ENCODE data around the gene VASP. TPM values are rescaled to one million over a fixed set of nuclear protein-coding genes. Genes with fewer than 3 reads are reported as not detected.

Gene VASP
- total and polyA plus RNA-seq, 2 experiments from 2014 or later: 60.3 to 147 TPM

DNA sequence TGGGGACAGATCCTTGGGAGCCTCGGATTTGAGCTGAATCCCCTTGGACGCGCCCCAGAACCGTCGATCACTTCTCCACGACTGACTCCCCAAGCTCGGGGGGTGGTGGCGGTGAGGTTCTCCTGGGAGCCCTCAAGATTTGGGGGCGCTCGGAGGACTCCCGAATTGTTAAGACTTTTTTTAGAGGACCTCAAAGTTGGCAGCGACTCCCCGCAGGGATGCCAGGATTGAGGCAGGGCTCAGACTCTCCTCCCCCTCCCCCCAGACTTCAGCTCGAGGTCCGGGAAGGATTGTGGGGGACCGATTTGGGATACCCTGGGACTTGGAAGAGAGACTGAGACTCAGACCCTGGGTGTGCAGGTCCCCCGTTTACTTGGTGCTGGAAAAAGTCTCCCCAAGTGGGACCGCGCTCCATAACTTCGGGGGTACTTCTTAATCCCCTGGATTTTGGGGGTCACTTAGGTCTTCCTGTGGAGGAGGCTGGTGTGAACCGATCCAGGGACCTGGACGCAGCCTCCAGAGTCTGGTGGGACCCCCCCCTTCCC, 665 bp downstream of the VASP start:
- H3K27me3 ChIP-seq (ENCODE audit: insufficient read depth): no peaks in the 10 kb centered on the region
- peak; percentile 70 for DNase-seq (ENCODE audit: low spot score)
- H3K4me2 ChIP-seq: peak overlapping the region; percentile 95
- Mint-ChIP-seq H3K36me3 (ENCODE audit: low read depth) (peaks cover 12% of the 10 kb centered on the region), H3K27me3 (ENCODE audit: insufficient read depth, low read depth, poor library complexity) (peaks cover 8% of the 10 kb centered on the region), H3K4me1 (peaks cover 15% of the 10 kb centered on the region), H3K4me3 (peak overlapping the region; percentile 88), H3K9me3 (no peaks in the 10 kb centered on the region; the same call in 2 of the 3 replicates), H3K27ac (peak overlapping the region; percentile 87; the same call in 1 of the 2 replicates)
- no peaks in the 10 kb centered on the region for H3K9me2 ChIP-seq (ENCODE audit: insufficient read depth)
- peaks cover 11% of the 10 kb centered on the region for H3F3A ChIP-seq (replicated peaks; ENCODE audit: low read depth)
- H3K4me1 ChIP-seq (ENCODE audit: insufficient read depth): peaks cover 18% of the 10 kb centered on the region
- no peaks in the 10 kb centered on the region; the same call in 1 of the 2 replicates for H3K36me3 ChIP-seq (ENCODE audit: insufficient read depth)
- H3K4me3 ChIP-seq: peak overlapping the region; percentile 99
- TF ChIP-seq, protein P1, sequence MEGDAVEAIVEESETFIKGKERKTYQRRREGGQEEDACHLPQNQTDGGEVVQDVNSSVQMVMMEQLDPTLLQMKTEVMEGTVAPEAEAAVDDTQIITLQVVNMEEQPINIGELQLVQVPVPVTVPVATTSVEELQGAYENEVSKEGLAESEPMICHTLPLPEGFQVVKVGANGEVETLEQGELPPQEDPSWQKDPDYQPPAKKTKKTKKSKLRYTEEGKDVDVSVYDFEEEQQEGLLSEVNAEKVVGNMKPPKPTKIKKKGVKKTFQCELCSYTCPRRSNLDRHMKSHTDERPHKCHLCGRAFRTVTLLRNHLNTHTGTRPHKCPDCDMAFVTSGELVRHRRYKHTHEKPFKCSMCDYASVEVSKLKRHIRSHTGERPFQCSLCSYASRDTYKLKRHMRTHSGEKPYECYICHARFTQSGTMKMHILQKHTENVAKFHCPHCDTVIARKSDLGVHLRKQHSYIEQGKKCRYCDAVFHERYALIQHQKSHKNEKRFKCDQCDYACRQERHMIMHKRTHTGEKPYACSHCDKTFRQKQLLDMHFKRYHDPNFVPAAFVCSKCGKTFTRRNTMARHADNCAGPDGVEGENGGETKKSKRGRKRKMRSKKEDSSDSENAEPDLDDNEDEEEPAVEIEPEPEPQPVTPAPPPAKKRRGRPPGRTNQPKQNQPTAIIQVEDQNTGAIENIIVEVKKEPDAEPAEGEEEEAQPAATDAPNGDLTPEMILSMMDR (conservative IDR thresholded peaks at IDR 0.05; ENCODE audit: low read depth in 2 of 2): no peak
- TF ChIP-seq NANOG (IDR thresholded peaks at IDR 0.05; ENCODE audit: borderline replicate concordance) (no peak), STAT1 (IDR thresholded peaks at IDR 0.05; ENCODE audit: unreplicated experiment) (no peak), JUNB (IDR thresholded peaks at IDR 0.05; ENCODE audit: unreplicated experiment) (no peak), ZNF114 (CRISPR knock-in tag; IDR thresholded peaks at IDR 0.05) (no peak), POLR2AphosphoS5 (IDR thresholded peaks at IDR 0.05; ENCODE audit: low read depth) (no peak), EZH2phosphoT487 (IDR thresholded peaks at IDR 0.05; ENCODE audit: unreplicated experiment) (no peak), CREB1 (CRISPR knock-in tag; IDR thresholded peaks at IDR 0.05; ENCODE audit: low read depth) (no peak), ZNF331 (CRISPR knock-in tag; IDR thresholded peaks at IDR 0.05; ENCODE audit: low read depth) (no peak), EZH2 (IDR thresholded peaks at IDR 0.05; ENCODE audit: low read depth, unreplicated experiment) (no peak)
- TF ChIP-seq, protein P2, sequence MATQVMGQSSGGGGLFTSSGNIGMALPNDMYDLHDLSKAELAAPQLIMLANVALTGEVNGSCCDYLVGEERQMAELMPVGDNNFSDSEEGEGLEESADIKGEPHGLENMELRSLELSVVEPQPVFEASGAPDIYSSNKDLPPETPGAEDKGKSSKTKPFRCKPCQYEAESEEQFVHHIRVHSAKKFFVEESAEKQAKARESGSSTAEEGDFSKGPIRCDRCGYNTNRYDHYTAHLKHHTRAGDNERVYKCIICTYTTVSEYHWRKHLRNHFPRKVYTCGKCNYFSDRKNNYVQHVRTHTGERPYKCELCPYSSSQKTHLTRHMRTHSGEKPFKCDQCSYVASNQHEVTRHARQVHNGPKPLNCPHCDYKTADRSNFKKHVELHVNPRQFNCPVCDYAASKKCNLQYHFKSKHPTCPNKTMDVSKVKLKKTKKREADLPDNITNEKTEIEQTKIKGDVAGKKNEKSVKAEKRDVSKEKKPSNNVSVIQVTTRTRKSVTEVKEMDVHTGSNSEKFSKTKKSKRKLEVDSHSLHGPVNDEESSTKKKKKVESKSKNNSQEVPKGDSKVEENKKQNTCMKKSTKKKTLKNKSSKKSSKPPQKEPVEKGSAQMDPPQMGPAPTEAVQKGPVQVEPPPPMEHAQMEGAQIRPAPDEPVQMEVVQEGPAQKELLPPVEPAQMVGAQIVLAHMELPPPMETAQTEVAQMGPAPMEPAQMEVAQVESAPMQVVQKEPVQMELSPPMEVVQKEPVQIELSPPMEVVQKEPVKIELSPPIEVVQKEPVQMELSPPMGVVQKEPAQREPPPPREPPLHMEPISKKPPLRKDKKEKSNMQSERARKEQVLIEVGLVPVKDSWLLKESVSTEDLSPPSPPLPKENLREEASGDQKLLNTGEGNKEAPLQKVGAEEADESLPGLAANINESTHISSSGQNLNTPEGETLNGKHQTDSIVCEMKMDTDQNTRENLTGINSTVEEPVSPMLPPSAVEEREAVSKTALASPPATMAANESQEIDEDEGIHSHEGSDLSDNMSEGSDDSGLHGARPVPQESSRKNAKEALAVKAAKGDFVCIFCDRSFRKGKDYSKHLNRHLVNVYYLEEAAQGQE (IDR thresholded peaks at IDR 0.05; ENCODE audit: unreplicated experiment): no peak
- TF ChIP-seq, protein P3, sequence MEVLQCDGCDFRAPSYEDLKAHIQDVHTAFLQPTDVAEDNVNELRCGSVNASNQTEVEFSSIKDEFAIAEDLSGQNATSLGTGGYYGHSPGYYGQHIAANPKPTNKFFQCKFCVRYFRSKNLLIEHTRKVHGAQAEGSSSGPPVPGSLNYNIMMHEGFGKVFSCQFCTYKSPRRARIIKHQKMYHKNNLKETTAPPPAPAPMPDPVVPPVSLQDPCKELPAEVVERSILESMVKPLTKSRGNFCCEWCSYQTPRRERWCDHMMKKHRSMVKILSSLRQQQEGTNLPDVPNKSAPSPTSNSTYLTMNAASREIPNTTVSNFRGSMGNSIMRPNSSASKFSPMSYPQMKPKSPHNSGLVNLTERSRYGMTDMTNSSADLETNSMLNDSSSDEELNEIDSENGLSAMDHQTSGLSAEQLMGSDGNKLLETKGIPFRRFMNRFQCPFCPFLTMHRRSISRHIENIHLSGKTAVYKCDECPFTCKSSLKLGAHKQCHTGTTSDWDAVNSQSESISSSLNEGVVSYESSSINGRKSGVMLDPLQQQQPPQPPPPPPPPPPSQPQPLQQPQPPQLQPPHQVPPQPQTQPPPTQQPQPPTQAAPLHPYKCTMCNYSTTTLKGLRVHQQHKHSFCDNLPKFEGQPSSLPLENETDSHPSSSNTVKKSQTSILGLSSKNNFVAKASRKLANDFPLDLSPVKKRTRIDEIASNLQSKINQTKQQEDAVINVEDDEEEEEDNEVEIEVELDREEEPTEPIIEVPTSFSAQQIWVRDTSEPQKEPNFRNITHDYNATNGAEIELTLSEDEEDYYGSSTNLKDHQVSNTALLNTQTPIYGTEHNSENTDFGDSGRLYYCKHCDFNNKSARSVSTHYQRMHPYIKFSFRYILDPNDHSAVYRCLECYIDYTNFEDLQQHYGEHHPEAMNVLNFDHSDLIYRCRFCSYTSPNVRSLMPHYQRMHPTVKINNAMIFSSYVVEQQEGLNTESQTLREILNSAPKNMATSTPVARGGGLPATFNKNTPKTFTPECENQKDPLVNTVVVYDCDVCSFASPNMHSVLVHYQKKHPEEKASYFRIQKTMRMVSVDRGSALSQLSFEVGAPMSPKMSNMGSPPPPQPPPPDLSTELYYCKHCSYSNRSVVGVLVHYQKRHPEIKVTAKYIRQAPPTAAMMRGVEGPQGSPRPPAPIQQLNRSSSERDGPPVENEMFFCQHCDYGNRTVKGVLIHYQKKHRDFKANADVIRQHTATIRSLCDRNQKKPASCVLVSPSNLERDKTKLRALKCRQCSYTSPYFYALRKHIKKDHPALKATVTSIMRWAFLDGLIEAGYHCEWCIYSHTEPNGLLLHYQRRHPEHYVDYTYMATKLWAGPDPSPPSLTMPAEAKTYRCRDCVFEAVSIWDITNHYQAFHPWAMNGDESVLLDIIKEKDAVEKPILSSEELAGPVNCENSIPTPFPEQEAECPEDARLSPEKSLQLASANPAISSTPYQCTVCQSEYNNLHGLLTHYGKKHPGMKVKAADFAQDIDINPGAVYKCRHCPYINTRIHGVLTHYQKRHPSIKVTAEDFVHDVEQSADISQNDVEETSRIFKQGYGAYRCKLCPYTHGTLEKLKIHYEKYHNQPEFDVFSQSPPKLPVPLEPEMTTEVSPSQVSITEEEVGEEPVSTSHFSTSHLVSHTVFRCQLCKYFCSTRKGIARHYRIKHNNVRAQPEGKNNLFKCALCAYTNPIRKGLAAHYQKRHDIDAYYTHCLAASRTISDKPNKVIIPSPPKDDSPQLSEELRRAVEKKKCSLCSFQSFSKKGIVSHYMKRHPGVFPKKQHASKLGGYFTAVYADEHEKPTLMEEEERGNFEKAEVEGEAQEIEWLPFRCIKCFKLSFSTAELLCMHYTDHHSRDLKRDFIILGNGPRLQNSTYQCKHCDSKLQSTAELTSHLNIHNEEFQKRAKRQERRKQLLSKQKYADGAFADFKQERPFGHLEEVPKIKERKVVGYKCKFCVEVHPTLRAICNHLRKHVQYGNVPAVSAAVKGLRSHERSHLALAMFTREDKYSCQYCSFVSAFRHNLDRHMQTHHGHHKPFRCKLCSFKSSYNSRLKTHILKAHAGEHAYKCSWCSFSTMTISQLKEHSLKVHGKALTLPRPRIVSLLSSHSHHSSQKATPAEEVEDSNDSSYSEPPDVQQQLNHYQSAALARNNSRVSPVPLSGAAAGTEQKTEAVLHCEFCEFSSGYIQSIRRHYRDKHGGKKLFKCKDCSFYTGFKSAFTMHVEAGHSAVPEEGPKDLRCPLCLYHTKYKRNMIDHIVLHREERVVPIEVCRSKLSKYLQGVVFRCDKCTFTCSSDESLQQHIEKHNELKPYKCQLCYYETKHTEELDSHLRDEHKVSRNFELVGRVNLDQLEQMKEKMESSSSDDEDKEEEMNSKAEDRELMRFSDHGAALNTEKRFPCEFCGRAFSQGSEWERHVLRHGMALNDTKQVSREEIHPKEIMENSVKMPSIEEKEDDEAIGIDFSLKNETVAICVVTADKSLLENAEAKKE (CRISPR knock-in tag; IDR thresholded peaks at IDR 0.05): no peak
- TF ChIP-seq, protein P4, sequence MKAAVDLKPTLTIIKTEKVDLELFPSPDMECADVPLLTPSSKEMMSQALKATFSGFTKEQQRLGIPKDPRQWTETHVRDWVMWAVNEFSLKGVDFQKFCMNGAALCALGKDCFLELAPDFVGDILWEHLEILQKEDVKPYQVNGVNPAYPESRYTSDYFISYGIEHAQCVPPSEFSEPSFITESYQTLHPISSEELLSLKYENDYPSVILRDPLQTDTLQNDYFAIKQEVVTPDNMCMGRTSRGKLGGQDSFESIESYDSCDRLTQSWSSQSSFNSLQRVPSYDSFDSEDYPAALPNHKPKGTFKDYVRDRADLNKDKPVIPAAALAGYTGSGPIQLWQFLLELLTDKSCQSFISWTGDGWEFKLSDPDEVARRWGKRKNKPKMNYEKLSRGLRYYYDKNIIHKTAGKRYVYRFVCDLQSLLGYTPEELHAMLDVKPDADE (IDR thresholded peaks at IDR 0.05): no peak
- no peak for ATAC-seq
- peaks cover 56% of the 10 kb centered on the region for H3K79me2 ChIP-seq (replicated peaks; ENCODE audit: insufficient read depth)
- H2AFZ ChIP-seq: no peak overlapping the region
- H3K27ac ChIP-seq (ENCODE audit: low read depth): peak overlapping the region; percentile 99
- peaks cover 21% of the 10 kb centered on the region for H4K20me1 ChIP-seq (replicated peaks; ENCODE audit: insufficient read depth)

Data from GM23338 (cell line).